Measurements from ENCODE around the gene TRAF6. TPM values are rescaled to one million over a fixed set of nuclear protein-coding genes. Genes with fewer than 3 reads are reported as not detected.

TRAF6 gene
- total RNA-seq, 4 donors from 2014 or later = 10.7 to 16.0 (median 13.3) TPM

DNA sequence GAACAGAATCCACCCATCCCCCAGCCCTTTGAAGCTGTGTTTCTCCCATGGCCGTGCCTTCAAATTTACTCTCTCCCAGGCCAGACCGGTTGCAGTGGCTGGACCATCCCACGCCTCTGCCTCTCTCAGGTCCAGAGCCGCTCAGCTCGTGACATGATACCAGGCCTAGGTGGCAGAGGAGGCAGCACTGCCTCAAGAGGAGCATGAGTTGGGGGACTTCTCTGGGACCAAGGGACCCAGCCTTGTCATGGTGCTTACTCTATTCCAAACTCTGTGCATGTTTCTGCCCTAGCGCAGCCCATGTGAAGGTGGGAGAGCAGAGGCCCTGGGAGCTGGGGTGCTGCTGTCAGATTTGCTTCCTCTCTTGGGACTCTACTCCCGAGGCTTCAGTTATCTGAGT lies 51.0 kb downstream of the TRAF6 start:
- H3K4me3 ChIP-seq (ENCODE audit: low read depth, poor library complexity, severe bottlenecking) = no peak overlapping the region
- intact Hi-C loops (cut with DNase I; ENCODE audit: low total_unique reads) = no loop called here
- WGBS, 2 donors = 90 to 96% methylated on average over 7 of the region's 7 CpGs
- DNase-seq (ENCODE audit: low spot score in 2 of 2) = no peak
- TF ChIP-seq POLR2A (IDR thresholded peaks at IDR 0.05) = no peak
- TF ChIP-seq, protein P1, sequence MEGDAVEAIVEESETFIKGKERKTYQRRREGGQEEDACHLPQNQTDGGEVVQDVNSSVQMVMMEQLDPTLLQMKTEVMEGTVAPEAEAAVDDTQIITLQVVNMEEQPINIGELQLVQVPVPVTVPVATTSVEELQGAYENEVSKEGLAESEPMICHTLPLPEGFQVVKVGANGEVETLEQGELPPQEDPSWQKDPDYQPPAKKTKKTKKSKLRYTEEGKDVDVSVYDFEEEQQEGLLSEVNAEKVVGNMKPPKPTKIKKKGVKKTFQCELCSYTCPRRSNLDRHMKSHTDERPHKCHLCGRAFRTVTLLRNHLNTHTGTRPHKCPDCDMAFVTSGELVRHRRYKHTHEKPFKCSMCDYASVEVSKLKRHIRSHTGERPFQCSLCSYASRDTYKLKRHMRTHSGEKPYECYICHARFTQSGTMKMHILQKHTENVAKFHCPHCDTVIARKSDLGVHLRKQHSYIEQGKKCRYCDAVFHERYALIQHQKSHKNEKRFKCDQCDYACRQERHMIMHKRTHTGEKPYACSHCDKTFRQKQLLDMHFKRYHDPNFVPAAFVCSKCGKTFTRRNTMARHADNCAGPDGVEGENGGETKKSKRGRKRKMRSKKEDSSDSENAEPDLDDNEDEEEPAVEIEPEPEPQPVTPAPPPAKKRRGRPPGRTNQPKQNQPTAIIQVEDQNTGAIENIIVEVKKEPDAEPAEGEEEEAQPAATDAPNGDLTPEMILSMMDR (IDR thresholded peaks at IDR 0.05) = no peak

DNA sequence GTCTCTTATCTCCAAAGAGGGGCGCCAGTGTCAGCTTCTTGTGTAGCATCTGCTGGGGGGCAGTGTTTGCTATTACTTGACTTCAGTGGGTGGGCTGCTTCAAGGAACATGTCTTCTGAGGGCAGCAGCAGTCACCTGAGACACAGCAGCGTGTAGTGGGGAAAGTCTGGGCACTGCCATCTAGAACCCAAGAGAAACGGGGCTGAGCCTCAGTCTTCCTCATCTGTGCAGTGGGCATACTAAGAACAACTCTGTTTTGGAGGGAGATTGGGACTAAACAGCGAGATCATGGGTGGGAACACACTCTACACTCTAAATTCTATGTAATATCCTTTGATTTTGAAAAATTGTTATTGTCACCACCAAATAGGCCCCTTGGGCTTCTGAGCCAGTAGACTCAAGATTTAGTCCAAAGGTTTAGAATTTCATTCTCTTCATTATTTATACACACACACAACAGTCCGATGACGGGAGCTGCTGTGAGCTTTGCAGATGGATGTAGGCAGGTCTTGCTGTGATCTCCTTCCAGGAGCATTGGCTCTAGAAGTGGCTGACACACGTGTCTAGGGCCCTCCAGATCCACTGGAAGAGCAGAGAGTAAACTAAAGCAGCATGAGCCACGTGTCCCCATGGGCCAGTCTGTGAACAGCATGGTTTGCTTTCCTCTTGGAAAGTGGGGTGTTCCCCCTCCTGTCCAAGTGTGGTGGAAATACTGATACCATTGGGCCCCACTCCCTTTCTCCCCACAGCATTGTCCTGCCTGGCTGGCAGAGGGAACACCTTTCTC lies 51.8 kb downstream of the TRAF6 start:
- intact Hi-C loops (cut with DNase I; ENCODE audit: low total_unique reads) = no loop called here
- 87 to 90% methylated on average over 8 of the region's 8 CpGs for WGBS, 2 donors
- DNase-seq (ENCODE audit: low spot score in 2 of 2) = no peak
- no peak overlapping the region for H3K4me3 ChIP-seq (ENCODE audit: low read depth, poor library complexity, severe bottlenecking)
- TF ChIP-seq, protein P1 (IDR thresholded peaks at IDR 0.05) = no peak

DNA sequence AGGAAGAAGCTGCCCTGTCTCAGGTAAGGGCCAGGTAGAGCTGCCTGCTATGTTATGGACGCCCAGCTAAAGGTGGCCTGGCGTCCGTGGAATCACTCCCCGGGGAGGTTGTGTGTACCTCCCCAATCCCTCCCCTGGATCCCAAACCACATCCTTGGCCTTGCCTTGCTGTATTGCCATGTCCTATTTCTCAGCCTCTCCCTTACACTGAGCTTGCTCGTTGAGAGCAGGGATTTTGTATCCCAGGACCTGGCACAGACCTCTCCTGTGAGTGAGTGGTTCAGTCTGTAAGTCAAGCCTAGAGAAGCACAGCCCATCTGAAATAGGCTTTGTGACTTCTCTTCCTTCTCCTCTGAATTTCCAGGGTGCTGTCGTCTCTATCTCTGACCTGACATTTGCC lies 53.9 kb downstream of the TRAF6 start:
- 64 to 67% methylated on average over 6 of the region's 6 CpGs for WGBS, 2 donors
- no peak for TF ChIP-seq POLR2A (IDR thresholded peaks at IDR 0.05)
- TF ChIP-seq, protein P1 (IDR thresholded peaks at IDR 0.05) = no peak
- H3K4me3 ChIP-seq (ENCODE audit: low read depth, poor library complexity, severe bottlenecking) = no peak overlapping the region
- intact Hi-C loops (cut with DNase I; ENCODE audit: low total_unique reads) = no loop called here
- DNase-seq (ENCODE audit: low spot score in 2 of 2) = no peak

DNA sequence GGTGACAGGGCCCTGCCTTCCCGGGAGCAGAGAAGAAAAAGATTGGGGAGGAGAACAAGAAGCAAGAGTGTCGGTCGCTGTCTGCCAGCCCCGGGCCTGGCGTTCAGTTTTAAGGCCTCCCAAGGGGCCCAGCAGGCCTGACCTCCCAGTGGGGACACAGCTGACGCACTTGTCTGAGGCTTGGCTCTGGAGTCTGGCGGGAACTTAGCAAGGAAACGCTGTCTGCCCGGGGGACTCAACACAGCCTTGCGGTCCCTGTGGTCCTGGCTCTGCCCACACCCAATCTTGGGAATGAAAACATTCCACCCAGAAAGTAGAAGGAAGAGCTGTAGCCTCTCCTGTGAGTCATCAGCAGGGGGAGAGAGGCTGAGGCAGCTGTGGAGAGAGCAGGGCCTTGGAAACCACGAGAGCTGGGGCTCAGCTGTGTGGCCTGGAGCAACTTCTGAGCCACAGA lies 54.4 kb downstream of the TRAF6 start:
- intact Hi-C loops (cut with DNase I; ENCODE audit: low total_unique reads) = no loop called here
- no peak overlapping the region for H3K4me3 ChIP-seq (ENCODE audit: low read depth, poor library complexity, severe bottlenecking)
- TF ChIP-seq, protein P1 (IDR thresholded peaks at IDR 0.05) = no peak
- TF ChIP-seq POLR2A (IDR thresholded peaks at IDR 0.05) = no peak
- DNase-seq (ENCODE audit: low spot score in 2 of 2) = peak; percentile 60 to 91
- WGBS, 2 donors = 41% methylated on average over 11 of the region's 11 CpGs

DNA sequence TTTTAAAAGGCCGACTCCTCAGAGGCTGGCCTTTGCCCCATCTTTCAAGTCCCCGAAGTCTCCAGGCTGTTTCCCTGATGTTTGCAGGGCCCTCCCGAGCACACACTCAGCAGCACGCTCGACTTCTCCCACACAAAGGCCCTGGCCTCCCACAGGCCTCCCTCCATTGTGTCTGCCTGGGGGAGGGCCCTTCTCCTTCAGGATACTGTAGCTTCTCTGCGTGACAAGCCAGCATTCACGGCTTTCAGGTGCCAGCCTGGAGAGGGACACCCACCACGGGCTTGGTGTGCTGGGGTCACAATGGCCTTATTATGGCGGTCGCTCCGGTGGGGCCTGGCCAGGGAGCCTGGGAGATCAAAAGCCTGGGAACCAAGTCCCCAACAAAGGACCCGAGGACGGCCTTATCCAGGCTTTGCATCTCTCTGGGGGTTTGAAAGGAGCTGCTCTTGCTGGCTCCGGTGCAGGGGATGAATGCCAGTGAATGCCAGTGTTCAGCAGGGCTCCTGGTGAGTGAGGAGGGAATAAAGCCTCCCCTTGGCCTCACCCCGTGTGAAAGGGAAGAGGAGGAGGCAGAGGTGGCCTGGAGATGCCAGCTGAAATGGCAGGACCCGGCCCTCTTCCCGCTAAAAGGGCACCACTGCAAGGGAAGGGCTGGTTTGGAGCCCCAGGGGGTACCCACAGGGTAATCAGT lies 55.0 kb downstream of the TRAF6 start:
- DNase-seq (ENCODE audit: low spot score in 2 of 2) = no peak
- TF ChIP-seq, protein P1 (IDR thresholded peaks at IDR 0.05) = no peak
- no peak for TF ChIP-seq POLR2A (IDR thresholded peaks at IDR 0.05)
- intact Hi-C loops (cut with DNase I; ENCODE audit: low total_unique reads) = no loop called here
- H3K4me3 ChIP-seq (ENCODE audit: low read depth, poor library complexity, severe bottlenecking) = no peak overlapping the region
- WGBS, 2 donors = 76 to 77% methylated on average over 14 to 17 of the region's 17 CpGs

Data from lower leg skin (tissue), 4 donors.